Germinal center (tissue), 1 donor: ENCODE measurements around the gene CEP162.
"Not testable (repeated sequence)": the region's sequence is repeated elsewhere in the genome, so short reads cannot be mapped to it uniquely, and the experiment has no call there.

ENCODE experiments used
- DNase-seq: peaks from one replicate; pipeline ENCODE4 v3.0.0; 2012; ENCODE audit warnings: mixed read lengths, low spot score

Gene CEP162

DNA sequence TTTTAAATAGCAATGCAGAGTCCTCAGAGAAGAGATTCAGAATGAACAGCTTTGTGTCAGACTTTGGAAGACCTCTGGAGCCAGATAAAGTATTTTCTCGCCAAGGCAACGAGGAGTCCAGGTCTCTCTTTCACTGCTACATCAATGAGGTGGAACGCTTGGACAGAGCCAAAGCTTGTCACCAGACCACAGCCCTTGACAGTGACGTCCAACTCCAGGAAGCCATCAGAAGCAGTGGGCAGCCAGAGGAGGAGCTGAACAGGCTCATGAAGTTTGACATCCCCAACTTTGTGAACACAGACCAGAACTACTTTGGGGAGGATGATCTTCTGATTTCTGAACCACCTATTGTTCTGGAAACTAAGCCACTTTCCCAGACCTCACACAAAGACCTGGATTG is 138.4 kb downstream of the CEP162 start:
- no peak for DNase-seq

- DNase-seq = no peak
These were observed 140.7 kb downstream of the CEP162 start for GRCh38 chr6:84086545-84087429.

DNA sequence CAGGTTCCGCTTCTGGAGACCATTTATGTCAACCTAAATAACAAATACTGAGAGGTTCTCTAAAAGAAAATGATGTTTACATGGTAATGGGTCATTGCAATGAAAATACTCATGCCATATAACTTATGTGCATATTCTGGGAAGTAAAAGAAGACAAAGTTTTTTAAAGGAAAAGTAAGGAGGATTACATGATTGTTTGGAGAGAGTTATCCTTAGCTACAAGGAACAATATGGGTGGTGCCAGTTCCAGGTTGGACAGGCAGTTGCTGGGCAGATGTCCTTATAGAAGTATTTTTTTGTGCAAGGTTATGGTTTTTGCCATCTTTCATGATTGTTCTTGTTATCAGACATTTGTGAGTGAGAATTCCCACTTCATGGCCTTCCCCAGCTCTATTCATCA is 141.4 kb downstream of the CEP162 start:
- no peak for DNase-seq

DNA sequence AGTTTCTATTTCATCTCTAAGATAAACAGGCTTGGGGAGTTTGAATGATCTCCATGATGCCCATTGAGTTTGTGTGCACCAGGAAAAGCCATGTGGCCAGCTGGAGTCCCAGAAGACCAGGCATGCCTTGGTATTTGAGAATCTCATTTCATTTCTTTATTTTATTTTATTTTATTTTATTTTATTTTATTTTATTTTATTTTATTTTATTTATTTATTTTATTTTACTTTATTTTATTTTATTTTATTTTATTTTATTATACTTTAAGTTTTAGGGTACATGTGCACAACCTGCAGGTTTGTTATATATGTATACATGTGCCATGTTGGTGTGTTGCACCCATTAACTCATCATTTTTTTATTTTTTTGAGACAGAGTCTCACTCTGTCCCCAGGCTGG is 142.7 kb downstream of the CEP162 start:
- not testable (repeated sequence) for DNase-seq

GRCh38 chr6:84082689-84083265 is 144.7 kb downstream of the CEP162 start:
- DNase-seq = no peak

DNA sequence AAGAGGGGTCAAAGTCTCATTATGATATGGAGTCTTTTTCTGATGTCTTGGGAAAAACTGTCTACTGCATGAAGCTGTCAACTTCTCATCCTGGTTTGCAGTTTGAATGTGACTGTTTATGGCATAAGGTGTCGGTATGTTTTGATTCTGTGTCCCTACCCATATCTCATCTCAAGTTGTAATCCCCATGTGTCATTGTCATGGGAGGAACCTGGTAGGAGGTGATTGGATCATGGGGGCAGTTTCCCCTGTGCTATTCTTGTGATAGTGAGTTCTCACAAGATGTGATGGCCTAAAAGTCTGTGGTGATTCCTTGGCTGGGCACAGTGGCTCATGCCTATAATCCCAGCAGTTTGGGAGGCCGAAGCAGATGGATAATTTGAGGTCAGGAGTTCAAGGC is 146.2 kb downstream of the CEP162 start:
- DNase-seq = no peak

DNA sequence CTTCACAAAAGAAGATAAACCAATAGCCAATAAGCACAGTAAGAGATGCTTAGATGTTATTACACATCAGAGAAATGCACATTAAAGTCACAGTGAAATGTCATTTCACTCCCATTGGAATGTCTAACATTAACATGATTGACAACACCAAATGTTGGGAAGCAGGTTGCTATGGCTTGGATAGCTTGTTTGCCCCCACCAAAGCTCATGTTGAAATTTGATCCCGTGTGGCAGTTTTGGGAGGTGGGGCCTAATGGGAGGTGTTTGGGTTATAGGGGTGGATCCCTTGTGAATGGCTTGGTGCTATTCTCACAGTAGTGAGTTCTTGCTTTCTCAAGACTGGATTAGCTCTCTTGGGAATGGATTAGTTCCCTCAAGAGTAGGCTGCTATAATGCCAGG is 149.1 kb downstream of the CEP162 start:
- DNase-seq = no peak

- DNase-seq = no peak
These were observed 149.8 kb downstream of the CEP162 start for GRCh38 chr6:84077645-84078044.

DNA sequence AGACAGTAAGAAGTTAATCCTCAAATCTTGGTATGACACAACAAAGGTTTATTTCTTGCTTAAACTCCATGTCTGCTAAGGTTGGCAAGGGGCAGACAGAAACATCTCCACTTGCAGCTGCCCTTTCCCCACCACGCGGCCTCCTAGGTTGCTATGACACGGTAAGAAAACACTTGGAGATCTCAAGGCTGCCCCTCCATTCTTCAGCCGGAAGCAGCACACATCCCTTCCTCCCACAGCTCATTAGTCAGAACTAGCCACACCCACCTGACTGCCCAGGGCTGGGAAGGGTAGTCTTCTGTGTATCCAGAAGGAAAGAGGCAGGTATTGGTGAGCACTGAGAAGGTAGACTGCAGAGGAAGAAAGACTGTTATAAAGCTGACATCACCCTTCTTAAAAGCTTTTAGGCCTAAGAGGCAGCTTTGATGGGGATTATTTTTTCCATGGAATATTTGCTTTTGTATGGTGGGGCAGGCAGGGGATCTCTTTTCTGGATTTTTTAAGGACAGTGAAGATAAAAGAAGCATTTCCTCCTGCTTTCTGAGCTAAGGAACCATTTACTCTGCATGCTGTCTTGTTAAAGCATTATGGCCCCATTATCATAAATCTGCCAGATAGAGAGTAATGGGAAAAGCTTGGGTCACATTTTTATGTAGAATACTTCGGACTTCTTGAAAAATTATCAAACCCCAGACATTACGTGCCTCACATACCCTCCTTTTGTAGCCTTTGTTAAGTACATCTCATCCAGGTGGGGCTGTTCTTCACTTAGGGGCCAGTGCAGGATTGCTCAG is 152.3 kb downstream of the CEP162 start:
- no peak for DNase-seq
